Stimulated activated naive B cell treated with anti-CD40 and anti-IgM and Interleukin-4, amounts not matched to agents 10 μg/mL and 1 μg/mL and 100 μg/mL, for 72 hours (primary cell): Measurements from ENCODE around the gene SUPT6H.

Experiments used
- ATAC-seq, 2 donors: fragments of 150-1000 bp; cut with Tn5 transposase; replicated peaks; 2 replicates each; pipeline ENCODE4 v1.10.0; 2021; ENCODE audit warnings: moderate library complexity in 1 of 2
- DNase-seq: peaks from one replicate; pipeline ENCODE4 v3.0.0; 2021
- H3K27ac Mint-ChIP-seq: one replicate; pipeline ENCODE4 v1.8.0; 2022; ENCODE audit warnings: mild to moderate bottlenecking, mixed read lengths
- H3K27me3 Mint-ChIP-seq, 2 donors: one replicate each; pipeline ENCODE4 v1.8.0; 2022; ENCODE audit warnings: mixed read lengths in 2 of 2
- H3K36me3 Mint-ChIP-seq, 2 donors: one replicate each; pipeline ENCODE4 v1.8.0; 2022; ENCODE audit warnings: mixed read lengths in 2 of 2, mild to moderate bottlenecking in 1 of 2
- H3K4me1 Mint-ChIP-seq, 2 donors: one replicate each; pipeline ENCODE4 v1.8.0; 2022; ENCODE audit warnings: mixed read lengths in 2 of 2, mild to moderate bottlenecking in 1 of 2
- H3K4me3 Mint-ChIP-seq, 2 donors: one replicate each; pipeline ENCODE4 v1.8.0; 2022; ENCODE audit warnings: mild to moderate bottlenecking in 2 of 2, mixed read lengths in 2 of 2, moderate library complexity in 1 of 2
- H3K9me3 Mint-ChIP-seq, 2 donors: one replicate each; pipeline ENCODE4 v1.8.0; 2022; ENCODE audit warnings: mixed read lengths in 2 of 2, mild to moderate bottlenecking in 1 of 2

SUPT6H gene

DNA sequence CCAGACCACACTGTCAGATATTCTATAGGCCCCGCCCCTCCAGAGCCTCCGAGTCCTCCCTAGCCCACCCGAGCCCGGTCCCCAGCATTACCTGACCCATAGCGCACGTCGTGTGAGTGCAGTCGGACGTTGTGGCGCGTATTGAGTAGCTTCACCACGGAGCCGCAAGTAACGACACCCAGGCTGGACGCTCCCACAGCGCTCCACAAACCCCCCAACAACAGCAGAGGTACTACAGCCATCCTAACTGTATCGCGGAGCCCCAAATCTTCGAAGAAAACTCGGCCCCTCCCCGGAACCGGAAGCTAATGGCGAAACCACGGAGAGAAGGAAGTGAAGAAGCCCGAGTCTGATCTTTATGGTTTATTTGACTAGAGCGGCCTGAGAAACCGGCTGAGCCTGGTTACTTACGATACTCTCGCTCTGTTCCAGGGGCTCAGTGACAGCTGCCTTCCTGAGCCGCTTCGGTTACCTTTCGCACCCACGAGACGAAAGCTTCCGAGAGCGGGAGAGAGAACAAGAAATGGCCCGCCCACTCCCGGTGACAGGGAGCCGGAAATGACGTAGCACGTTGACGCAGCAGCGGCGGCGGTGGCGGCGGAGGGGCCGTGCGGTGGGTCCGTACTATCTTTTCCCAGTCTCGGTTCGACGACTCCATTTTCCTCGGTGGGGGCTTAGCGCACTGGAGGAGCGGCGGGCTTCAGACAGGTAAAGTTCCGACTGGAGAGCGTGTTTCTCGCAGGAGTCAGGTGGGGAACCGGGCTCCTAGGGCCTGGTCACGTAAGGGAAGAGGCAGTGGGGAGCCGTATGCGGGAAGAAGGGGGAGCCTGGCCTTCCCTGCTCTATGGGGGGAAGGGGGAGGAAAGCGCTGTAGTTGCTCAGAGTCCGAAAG lies at the start of gene SUPT6H, which contains the start of gene SDF2:
SUPT6H (plus strand) TSS at position 571 of the 892 bp plus-strand sequence. CDS start 11,197 bp downstream, outside the sequence.
SDF2 (minus strand) TSS at position 272 of the 892 bp plus-strand sequence; CDS start at position 242, 30 bp downstream.
- no peaks in the 10 kb centered on the region for H3K27me3 Mint-ChIP-seq
- H3K27ac Mint-ChIP-seq, result peak within 1 kb of the TSS; percentile 99
- ATAC-seq (peak; percentile 91 to 92), DNase-seq (peak; percentile 86)
- no peaks in the 10 kb centered on the region for H3K9me3 Mint-ChIP-seq
- peaks cover 24 to 49% of the 10 kb centered on the region in 2 donors for H3K36me3 Mint-ChIP-seq
- H3K4me3 Mint-ChIP-seq, result peak within 1 kb of the TSS; percentile 97 to 99
- H3K4me1 Mint-ChIP-seq, result peaks cover 32 to 59% of the 10 kb centered on the region in 2 donors

DNA sequence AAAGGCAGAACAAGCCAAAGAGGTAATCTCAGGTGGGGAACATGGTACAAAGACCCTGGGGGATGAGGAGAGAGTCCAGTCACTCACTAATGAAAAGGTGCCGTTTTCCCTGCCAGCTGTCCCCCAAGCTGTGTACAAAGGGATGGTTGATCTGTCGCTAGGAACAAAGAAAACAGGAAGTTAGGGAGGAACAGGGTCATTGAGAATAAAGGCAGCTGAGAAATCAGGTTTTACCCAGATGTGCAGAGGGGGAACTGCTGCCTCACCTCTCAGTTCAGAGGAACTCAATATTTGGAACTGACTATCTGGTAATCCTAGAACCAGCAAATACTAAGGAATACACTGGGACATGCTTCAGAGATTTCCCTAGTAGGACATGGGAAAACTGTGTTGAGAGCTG lies 49.5 kb upstream of the SUPT6H start:
- Mint-ChIP-seq H3K27me3 (no peaks in the 10 kb centered on the region), H3K36me3 (peaks cover 65 to 68% of the 10 kb centered on the region in 2 donors), H3K27ac (no peak overlapping the region), H3K4me3 (no peak overlapping the region), H3K4me1 (peaks cover 40 to 50% of the 10 kb centered on the region in 2 donors), H3K9me3 (no peaks in the 10 kb centered on the region)
- DNase-seq (no peak), ATAC-seq (peak in 1 of 2 donors; percentile 22)

DNA sequence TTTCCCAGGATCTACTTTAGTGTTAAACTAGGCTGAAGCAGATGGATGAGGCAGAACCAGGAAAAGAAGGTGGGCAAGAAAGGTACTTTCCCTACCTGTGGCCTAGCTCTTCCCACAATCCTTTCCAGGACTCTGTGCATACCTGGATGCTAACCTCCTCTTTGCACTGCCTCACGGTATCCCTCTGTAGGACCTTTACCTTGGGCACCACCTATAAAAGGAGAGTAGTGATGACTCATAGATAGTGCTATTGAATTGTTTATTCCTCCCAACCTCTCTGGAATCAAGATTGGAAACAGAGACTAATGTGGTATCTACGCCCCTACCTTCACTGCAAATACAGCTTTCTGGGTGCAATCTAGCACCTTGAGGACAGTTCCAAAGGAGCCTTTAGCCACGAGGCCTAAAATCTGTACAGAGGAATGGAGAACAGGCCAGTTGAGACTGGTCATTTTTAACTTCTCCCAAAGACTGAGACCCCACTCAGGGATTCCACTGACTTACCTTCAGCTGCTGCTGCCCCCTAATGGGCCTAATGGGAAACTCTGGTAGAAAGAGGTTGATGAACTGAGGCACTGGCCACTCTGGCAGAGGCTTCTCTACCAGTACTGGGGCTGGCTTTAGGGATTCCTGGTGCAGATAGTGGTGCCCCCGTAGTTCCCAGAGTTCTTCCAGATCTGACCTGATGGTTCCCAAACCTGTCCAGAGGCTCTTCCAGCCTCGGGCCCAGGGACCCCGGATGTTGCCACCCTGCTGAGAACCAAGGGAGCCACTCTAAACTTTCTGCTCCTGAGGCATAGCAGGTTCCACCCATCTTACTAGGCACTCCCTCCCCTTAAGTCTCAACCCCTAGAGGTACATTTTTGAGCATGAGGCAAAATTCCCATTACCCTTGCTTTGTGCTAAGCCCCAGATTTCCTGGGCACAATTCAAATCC lies 48.8 kb upstream of the SUPT6H start:
- Mint-ChIP-seq H3K27ac (peak overlapping the region; percentile 80), H3K4me3 (no peak overlapping the region), H3K4me1 (peaks cover 40 to 50% of the 10 kb centered on the region in 2 donors), H3K27me3 (no peaks in the 10 kb centered on the region), H3K36me3 (peaks cover 66 to 72% of the 10 kb centered on the region in 2 donors), H3K9me3 (no peaks in the 10 kb centered on the region)
- peak in 1 of 2 donors; percentile 51 for ATAC-seq
- no peak for DNase-seq

GRCh38 chr17:28613931-28614381 lies 48.0 kb upstream of the SUPT6H start, which contains the start of gene RSKR:
TSS of gene RSKR (minus strand) at chr17:28614185. CDS start at chr17:28614161, 24 bp downstream.
- no peak for ATAC-seq
- Mint-ChIP-seq H3K4me3 (no peak within 1 kb of the TSS), H3K4me1 (peaks cover 40 to 50% of the 10 kb centered on the region in 2 donors), H3K27me3 (no peaks in the 10 kb centered on the region), H3K36me3 (peaks cover 71 to 76% of the 10 kb centered on the region in 2 donors), H3K9me3 (no peaks in the 10 kb centered on the region), H3K27ac (peak within 1 kb of the TSS; percentile 80)
- no peak for DNase-seq

DNA sequence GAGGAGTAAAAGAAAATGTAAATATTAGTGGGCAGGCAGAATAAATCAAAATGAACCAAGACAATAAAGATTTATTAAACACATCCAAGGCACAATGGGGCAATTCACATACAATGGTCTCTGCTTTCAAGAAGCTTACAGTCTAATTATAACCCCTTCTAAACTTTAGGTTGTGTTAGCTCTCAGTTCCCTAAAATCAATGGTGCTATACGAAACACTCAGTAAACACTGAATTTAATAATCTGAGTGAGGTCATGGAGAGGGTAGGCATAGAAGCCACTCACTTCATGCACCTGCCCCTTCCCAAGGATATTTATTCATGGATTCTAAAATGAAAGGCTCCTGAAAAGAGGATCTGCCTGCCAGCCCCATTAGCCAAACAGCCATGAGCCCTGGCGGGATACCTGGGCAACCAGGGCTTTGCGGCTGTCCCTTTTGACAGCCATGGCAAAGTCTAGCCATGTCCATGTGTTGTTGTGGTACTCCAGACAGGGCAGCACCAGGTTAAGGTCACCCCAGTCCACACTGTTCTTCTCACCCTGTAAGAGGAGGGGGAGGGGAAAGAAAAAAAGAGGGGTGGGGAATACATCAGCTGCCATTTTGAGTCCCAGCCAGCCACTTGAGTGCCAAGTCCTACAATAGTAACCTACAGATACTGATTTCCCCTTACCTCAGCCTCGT lies 46.6 kb upstream of the SUPT6H start:
- ATAC-seq (peak; percentile 76 to 79), DNase-seq (no peak)
- Mint-ChIP-seq H3K36me3 (peaks cover 72 to 78% of the 10 kb centered on the region in 2 donors), H3K4me3 (no peak overlapping the region), H3K27ac (no peak overlapping the region), H3K27me3 (no peaks in the 10 kb centered on the region), H3K4me1 (peaks cover 40 to 50% of the 10 kb centered on the region in 2 donors), H3K9me3 (no peaks in the 10 kb centered on the region)

GRCh38 chr17:28616281-28616680 lies 45.7 kb upstream of the SUPT6H start:
- H3K27ac Mint-ChIP-seq, result no peak overlapping the region
- H3K9me3 Mint-ChIP-seq, result no peaks in the 10 kb centered on the region
- peaks cover 70 to 80% of the 10 kb centered on the region in 2 donors for H3K36me3 Mint-ChIP-seq
- H3K27me3 Mint-ChIP-seq, result no peaks in the 10 kb centered on the region
- peak overlapping the region in 1 of 2 donors; percentile 17 for H3K4me3 Mint-ChIP-seq
- peaks cover 38 to 50% of the 10 kb centered on the region in 2 donors for H3K4me1 Mint-ChIP-seq
- no peak for ATAC-seq
- DNase-seq, result no peak

GRCh38 chr17:28618464-28618863 lies 43.5 kb upstream of the SUPT6H start:
- H3K27me3 Mint-ChIP-seq, result no peaks in the 10 kb centered on the region
- H3K27ac Mint-ChIP-seq, result no peak overlapping the region
- no peak overlapping the region for H3K4me3 Mint-ChIP-seq
- DNase-seq (no peak), ATAC-seq (no peak)
- peaks cover 73 to 85% of the 10 kb centered on the region in 2 donors for H3K36me3 Mint-ChIP-seq
- H3K9me3 Mint-ChIP-seq, result no peaks in the 10 kb centered on the region
- peaks cover 26 to 43% of the 10 kb centered on the region in 2 donors for H3K4me1 Mint-ChIP-seq

GRCh38 chr17:28620010-28620409 lies 42.0 kb upstream of the SUPT6H start:
- DNase-seq (no peak), ATAC-seq (no peak)
- H3K4me3 Mint-ChIP-seq, result no peak overlapping the region
- H3K4me1 Mint-ChIP-seq, result peaks cover 16 to 27% of the 10 kb centered on the region in 2 donors
- no peak overlapping the region for H3K27ac Mint-ChIP-seq
- no peaks in the 10 kb centered on the region for H3K9me3 Mint-ChIP-seq
- peaks cover 72 to 81% of the 10 kb centered on the region in 2 donors for H3K36me3 Mint-ChIP-seq
- H3K27me3 Mint-ChIP-seq, result no peaks in the 10 kb centered on the region

DNA sequence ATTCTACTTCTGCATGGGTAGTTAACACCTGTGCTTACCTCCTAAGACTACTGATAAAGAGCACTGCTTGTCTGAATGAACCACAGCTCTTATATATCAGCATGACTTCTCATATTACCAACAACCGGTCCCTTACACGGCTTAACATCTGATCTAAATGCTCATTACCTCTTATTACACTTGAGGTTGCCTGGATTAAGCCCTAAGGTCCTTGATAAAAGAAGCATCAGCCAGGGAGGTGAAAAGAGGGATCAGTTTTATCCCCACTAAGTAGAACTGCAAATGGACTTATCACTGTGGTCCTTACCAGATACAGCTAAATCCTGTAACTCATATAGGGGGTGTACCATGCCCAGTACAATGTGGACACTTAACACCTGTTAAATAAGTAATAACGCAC lies 39.8 kb upstream of the SUPT6H start:
- ATAC-seq, result no peak
- no peak for DNase-seq
- H3K36me3 Mint-ChIP-seq, result peaks cover 67 to 78% of the 10 kb centered on the region in 2 donors
- no peak overlapping the region for H3K27ac Mint-ChIP-seq
- no peaks in the 10 kb centered on the region for H3K9me3 Mint-ChIP-seq
- H3K4me1 Mint-ChIP-seq, result peaks cover 7 to 13% of the 10 kb centered on the region in 2 donors
- no peak overlapping the region for H3K4me3 Mint-ChIP-seq
- no peaks in the 10 kb centered on the region for H3K27me3 Mint-ChIP-seq

DNA sequence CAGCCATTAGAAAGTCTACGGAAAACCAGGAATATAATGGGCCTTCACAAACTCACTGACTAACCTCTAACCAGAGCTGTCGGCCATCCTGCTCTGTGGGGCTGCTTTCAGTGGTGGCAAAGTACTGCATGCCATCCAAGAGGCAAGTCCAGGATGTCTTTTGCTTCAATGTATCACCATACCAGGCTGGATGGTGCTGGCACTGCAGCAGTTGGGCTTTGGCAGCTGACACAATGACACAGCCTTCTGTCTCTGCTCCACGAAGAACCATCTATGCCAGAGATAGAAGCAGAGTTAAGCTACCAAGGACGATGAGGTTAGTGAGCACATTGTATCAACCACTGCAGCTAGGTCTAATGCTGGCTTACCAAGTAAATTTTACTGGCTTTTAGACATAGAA lies 38.3 kb upstream of the SUPT6H start:
- Mint-ChIP-seq H3K4me3 (no peak overlapping the region), H3K27ac (no peak overlapping the region), H3K4me1 (peaks cover 10 to 21% of the 10 kb centered on the region in 2 donors), H3K27me3 (no peaks in the 10 kb centered on the region), H3K36me3 (peaks cover 70 to 82% of the 10 kb centered on the region in 2 donors), H3K9me3 (no peaks in the 10 kb centered on the region)
- ATAC-seq, result no peak
- DNase-seq, result no peak

DNA sequence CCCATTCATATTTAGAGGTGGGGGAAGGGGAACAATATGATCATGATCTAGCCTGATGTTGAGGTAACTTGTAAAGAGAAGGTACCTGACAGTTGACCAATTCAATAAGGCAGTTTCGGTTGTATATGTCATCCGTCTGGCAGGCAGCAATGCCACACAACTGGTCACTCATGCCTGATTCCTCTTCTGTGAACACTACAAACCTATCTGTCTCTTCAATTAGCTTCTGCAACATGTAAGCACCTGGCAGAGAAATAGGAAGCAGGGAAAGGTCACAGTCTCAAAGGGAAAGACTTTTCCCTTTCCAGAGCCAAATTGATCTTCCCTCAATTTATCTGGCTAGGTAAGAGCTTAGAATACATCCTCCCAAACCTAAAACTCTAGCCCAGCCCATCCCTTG lies 37.9 kb upstream of the SUPT6H start:
- peaks cover 67 to 79% of the 10 kb centered on the region in 2 donors for H3K36me3 Mint-ChIP-seq
- no peak overlapping the region for H3K4me3 Mint-ChIP-seq
- no peaks in the 10 kb centered on the region for H3K27me3 Mint-ChIP-seq
- ATAC-seq (no peak), DNase-seq (no peak)
- no peak overlapping the region for H3K27ac Mint-ChIP-seq
- no peaks in the 10 kb centered on the region for H3K9me3 Mint-ChIP-seq
- H3K4me1 Mint-ChIP-seq, result peaks cover 10 to 21% of the 10 kb centered on the region in 2 donors

- Mint-ChIP-seq H3K27ac (no peak overlapping the region), H3K36me3 (peaks cover 55 to 72% of the 10 kb centered on the region in 2 donors), H3K9me3 (no peaks in the 10 kb centered on the region), H3K27me3 (no peaks in the 10 kb centered on the region), H3K4me1 (peaks cover 15 to 17% of the 10 kb centered on the region in 2 donors), H3K4me3 (no peak overlapping the region)
- DNase-seq (no peak), ATAC-seq (no peak)
These were observed 35.2 kb upstream of the SUPT6H start for GRCh38 chr17:28626818-28627217.

DNA sequence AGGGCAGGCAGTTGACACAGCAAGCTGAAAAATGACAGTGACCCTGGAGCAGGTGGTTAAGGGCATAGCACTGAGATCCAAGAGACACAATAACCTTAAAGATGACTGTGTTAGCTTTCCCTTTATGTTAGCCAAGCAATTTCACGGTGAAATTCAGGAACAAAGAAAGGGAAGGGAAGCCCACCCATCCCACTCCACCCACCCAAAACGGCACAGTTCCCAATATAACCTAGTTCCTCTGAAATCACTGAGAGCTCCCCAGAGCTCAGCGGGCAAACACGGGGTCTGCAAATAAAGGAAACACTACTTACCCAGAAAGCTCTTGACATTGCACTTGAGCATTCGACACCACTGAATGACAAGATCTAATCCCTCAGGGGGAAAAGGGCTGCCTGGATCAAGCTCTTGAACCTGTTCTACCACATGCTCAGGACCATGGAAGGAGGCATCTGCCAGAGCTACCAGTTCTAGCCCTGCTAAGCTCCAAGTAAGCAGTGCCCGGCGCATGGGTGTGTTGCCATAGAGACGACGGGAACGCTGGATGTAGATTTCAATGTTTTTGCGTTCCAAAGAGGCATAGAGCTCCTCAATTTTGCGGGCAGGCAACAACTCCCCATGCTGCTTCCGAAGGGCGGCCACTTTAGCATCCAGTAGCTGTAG lies 27.7 kb upstream of the SUPT6H start:
- no peaks in the 10 kb centered on the region for H3K9me3 Mint-ChIP-seq
- no peak overlapping the region for H3K27ac Mint-ChIP-seq
- DNase-seq (no peak), ATAC-seq (no peak)
- peaks cover 24 to 27% of the 10 kb centered on the region in 2 donors for H3K4me1 Mint-ChIP-seq
- H3K36me3 Mint-ChIP-seq, result peaks cover 55 to 76% of the 10 kb centered on the region in 2 donors
- H3K27me3 Mint-ChIP-seq, result no peaks in the 10 kb centered on the region
- peak overlapping the region in 1 of 2 donors; percentile 17 for H3K4me3 Mint-ChIP-seq
